OCI-LY7 (cell line): ENCODE data around the gene C12orf75.

Experiments
- EZH2phosphoT487 ChIP-seq: fragments of 200-600 bp; sonication (generic); IDR thresholded peaks from 2 replicates; pipeline ENCODE4 v1.6.1; 2018; ENCODE audit warnings: low read depth, borderline replicate concordance, mild to moderate bottlenecking, mixed run types, antibody characterized with exemption, low read length, moderate library complexity, mixed read lengths
- TF ChIP-seq, protein P1 (sequence below): fragments of 200-600 bp; sonication (generic); conservative IDR thresholded peaks from 2 replicates; pipeline ENCODE4 v1.5.1; 2014; ENCODE audit warnings: mild to moderate bottlenecking, antibody characterized with exemption, low read length, moderate library complexity, mixed read lengths

DNA sequence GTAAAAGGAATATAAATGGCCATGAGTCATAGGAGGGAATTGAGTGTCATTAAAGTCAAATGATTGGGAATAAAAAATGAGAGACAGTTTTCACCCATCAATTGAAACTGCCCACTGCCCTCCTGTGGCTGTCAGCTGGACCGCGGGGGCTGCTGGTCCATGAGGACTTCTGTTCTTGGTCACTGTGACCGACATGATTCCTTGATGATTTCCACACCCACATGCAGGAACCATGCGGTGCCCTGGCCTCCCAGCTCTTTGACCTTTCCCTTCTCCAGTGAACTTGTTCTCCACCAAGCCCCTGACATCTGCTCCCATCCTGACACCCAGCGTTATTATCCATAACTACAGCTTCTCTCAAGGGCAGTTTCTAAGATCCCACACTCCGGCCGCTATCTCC lies 48.4 kb downstream of the C12orf75 start:
- TF ChIP-seq, protein P1, sequence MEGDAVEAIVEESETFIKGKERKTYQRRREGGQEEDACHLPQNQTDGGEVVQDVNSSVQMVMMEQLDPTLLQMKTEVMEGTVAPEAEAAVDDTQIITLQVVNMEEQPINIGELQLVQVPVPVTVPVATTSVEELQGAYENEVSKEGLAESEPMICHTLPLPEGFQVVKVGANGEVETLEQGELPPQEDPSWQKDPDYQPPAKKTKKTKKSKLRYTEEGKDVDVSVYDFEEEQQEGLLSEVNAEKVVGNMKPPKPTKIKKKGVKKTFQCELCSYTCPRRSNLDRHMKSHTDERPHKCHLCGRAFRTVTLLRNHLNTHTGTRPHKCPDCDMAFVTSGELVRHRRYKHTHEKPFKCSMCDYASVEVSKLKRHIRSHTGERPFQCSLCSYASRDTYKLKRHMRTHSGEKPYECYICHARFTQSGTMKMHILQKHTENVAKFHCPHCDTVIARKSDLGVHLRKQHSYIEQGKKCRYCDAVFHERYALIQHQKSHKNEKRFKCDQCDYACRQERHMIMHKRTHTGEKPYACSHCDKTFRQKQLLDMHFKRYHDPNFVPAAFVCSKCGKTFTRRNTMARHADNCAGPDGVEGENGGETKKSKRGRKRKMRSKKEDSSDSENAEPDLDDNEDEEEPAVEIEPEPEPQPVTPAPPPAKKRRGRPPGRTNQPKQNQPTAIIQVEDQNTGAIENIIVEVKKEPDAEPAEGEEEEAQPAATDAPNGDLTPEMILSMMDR: peak; percentile 55
- no peak for TF ChIP-seq EZH2phosphoT487
